Stimulated activated CD4-positive, alpha-beta T cell treated with anti-CD3 and anti-CD28 coated beads, Interleukin-4, amount 100 ng/mL, for 48 hours (primary cell): ENCODE data around the gene C2orf66.

Source experiments
- DNase-seq, 2 donors: peaks; one replicate each; pipeline ENCODE4 v3.0.0-alpha.2; 2020; ENCODE audit warnings: low read depth in 2 of 2

The C2orf66 gene

GRCh38 chr2:196809260-196809659 is at the start of gene C2orf66:
Gene C2orf66, minus strand, starts transcription at chr2:196809355. Its CDS starts 19 bp downstream, at chr2:196809336.
- DNase-seq = no peak

- no peak for DNase-seq
These were observed 45.5 kb upstream of the C2orf66 start for GRCh38 chr2:196854629-196855028.

- DNase-seq = no peak
These were observed 44.3 kb upstream of the C2orf66 start for GRCh38 chr2:196853301-196854087.

- DNase-seq = no peak
These were observed 41.9 kb upstream of the C2orf66 start for GRCh38 chr2:196851088-196851487.

- DNase-seq = no peak
These were observed 40.7 kb upstream of the C2orf66 start for GRCh38 chr2:196849895-196850294.

GRCh38 chr2:196846295-196846694 is 37.1 kb upstream of the C2orf66 start:
- no peak for DNase-seq

- DNase-seq = no peak
These were observed 36.2 kb upstream of the C2orf66 start for GRCh38 chr2:196845371-196845770.

- DNase-seq = no peak
These were observed 31.0 kb upstream of the C2orf66 start for GRCh38 chr2:196840171-196840570.

- no peak for DNase-seq
These were observed 30.4 kb upstream of the C2orf66 start for GRCh38 chr2:196839574-196839973.

- DNase-seq = no peak
These were observed 27.3 kb upstream of the C2orf66 start for GRCh38 chr2:196836440-196836839.

GRCh38 chr2:196830701-196831100 is 21.5 kb upstream of the C2orf66 start:
- no peak for DNase-seq

- DNase-seq = no peak
These were observed 18.2 kb upstream of the C2orf66 start for GRCh38 chr2:196827356-196827755.

GRCh38 chr2:196823750-196824522 is 14.8 kb upstream of the C2orf66 start:
- DNase-seq = no peak

- DNase-seq = no peak
These were observed 12.0 kb upstream of the C2orf66 start for GRCh38 chr2:196821195-196821594.

- DNase-seq = no peak
These were observed 981 bp downstream of the C2orf66 start for GRCh38 chr2:196808083-196808665.

GRCh38 chr2:196804381-196804780 is 4.8 kb downstream of the C2orf66 start:
- no peak for DNase-seq

- DNase-seq = no peak
These were observed 6.8 kb downstream of the C2orf66 start for GRCh38 chr2:196802401-196802800.

- no peak for DNase-seq
These were observed 7.4 kb downstream of the C2orf66 start for GRCh38 chr2:196801674-196802261.

GRCh38 chr2:196798980-196799379 is 10.2 kb downstream of the C2orf66 start:
- DNase-seq = no peak

GRCh38 chr2:196792865-196793264 is 16.3 kb downstream of the C2orf66 start:
- no peak for DNase-seq

GRCh38 chr2:196783431-196784094 is 25.6 kb downstream of the C2orf66 start:
- peak; percentile 12 to 42 for DNase-seq

GRCh38 chr2:196767101-196767500 is 42.1 kb downstream of the C2orf66 start:
- no peak for DNase-seq
